Uterus (tissue), 2 donors: Measurements from ENCODE around the gene KCNMA1.

Experiments
- CTCF ChIP-seq, 4 experiments: fragments of 200-600 bp in 2 of 4; fragments of 450-650 bp in 2 of 4; sonication (generic) in 2 of 4; IDR thresholded peaks; one replicate each; pipeline ENCODE4 v1.5.1; 2016 to 2019; ENCODE audit warnings: antibody characterized with exemption in 4 of 4, mild to moderate bottlenecking in 2 of 4, moderate library complexity in 1 of 4
- POLR2A ChIP-seq, 2 donors: fragments of 450-650 bp; IDR thresholded peaks; one replicate each; pipeline ENCODE4 v1.6.1; 2016; ENCODE audit warnings: antibody characterized with exemption in 2 of 2, mild to moderate bottlenecking in 1 of 2, moderate library complexity in 1 of 2

- TF ChIP-seq POLR2A (IDR thresholded peaks at IDR 0.05) (no peak), CTCF (IDR thresholded peaks at IDR 0.05) (no peak)
Observed at GRCh38 chr10:77070346-77070745, 567.3 kb downstream of the KCNMA1 start.
